PFSK-1 (cell line): Measurements from ENCODE around the gene EPHB4.

Experiments used
- FOXP2 ChIP-seq: optimal IDR thresholded peaks from 2 replicates; pipeline ENCODE3; 2011; ENCODE audit warnings: borderline replicate concordance, control low read depth, inconsistent platforms; ENCODE audit not compliant: insufficient read depth; ENCODE audit errors: extremely low read length, extremely low read depth
- POLR2AphosphoS5 ChIP-seq: IDR thresholded peaks from 2 replicates; pipeline ENCODE4 v1.6.1; 2012; ENCODE audit warnings: low read depth, mild to moderate bottlenecking, control low read depth, low read length, moderate library complexity
- SIN3A ChIP-seq: IDR thresholded peaks from 2 replicates; pipeline ENCODE4 v1.6.1; 2012; ENCODE audit warnings: mild to moderate bottlenecking, low read length, moderate library complexity, borderline replicate concordance; ENCODE audit not compliant: insufficient read depth
- TAF1 ChIP-seq: IDR thresholded peaks from 2 replicates; pipeline ENCODE4 v1.6.1; 2012; ENCODE audit warnings: low read length, control low read depth, borderline replicate concordance; ENCODE audit not compliant: insufficient read depth
- TF ChIP-seq, protein P1 (sequence below), 2 experiments: IDR thresholded peaks; 2 replicates each; pipeline versions ENCODE4 v1.6.1 to v1.8.0; 2011 to 2012; ENCODE audit warnings: low read depth in 2 of 2, low read length in 2 of 2, control low read depth in 1 of 2, inconsistent platforms in 1 of 2, mild to moderate bottlenecking in 1 of 2, moderate library complexity in 1 of 2; ENCODE audit not compliant: insufficient read depth in 1 of 2

EPHB4 gene

GRCh38 chr7:100860702-100861615 lies 33.6 kb upstream of the EPHB4 start:
- no peak for TF ChIP-seq TAF1
- TF ChIP-seq FOXP2: no peak
- TF ChIP-seq, protein P1, sequence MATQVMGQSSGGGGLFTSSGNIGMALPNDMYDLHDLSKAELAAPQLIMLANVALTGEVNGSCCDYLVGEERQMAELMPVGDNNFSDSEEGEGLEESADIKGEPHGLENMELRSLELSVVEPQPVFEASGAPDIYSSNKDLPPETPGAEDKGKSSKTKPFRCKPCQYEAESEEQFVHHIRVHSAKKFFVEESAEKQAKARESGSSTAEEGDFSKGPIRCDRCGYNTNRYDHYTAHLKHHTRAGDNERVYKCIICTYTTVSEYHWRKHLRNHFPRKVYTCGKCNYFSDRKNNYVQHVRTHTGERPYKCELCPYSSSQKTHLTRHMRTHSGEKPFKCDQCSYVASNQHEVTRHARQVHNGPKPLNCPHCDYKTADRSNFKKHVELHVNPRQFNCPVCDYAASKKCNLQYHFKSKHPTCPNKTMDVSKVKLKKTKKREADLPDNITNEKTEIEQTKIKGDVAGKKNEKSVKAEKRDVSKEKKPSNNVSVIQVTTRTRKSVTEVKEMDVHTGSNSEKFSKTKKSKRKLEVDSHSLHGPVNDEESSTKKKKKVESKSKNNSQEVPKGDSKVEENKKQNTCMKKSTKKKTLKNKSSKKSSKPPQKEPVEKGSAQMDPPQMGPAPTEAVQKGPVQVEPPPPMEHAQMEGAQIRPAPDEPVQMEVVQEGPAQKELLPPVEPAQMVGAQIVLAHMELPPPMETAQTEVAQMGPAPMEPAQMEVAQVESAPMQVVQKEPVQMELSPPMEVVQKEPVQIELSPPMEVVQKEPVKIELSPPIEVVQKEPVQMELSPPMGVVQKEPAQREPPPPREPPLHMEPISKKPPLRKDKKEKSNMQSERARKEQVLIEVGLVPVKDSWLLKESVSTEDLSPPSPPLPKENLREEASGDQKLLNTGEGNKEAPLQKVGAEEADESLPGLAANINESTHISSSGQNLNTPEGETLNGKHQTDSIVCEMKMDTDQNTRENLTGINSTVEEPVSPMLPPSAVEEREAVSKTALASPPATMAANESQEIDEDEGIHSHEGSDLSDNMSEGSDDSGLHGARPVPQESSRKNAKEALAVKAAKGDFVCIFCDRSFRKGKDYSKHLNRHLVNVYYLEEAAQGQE (IDR thresholded peaks at IDR 0.05; ENCODE audit: insufficient read depth in 1 of 2, low read depth in 2 of 2, low read length in 2 of 2): no peak
- TF ChIP-seq SIN3A: no peak
- TF ChIP-seq POLR2AphosphoS5: no peak

- TF ChIP-seq SIN3A (no peak), POLR2AphosphoS5 (no peak), FOXP2 (no peak), TAF1 (no peak)
- TF ChIP-seq, protein P1 (IDR thresholded peaks at IDR 0.05; ENCODE audit: insufficient read depth in 1 of 2, low read depth in 2 of 2, low read length in 2 of 2): no peak
Measured at GRCh38 chr7:100859856-100860255, 32.5 kb upstream of the EPHB4 start.

DNA sequence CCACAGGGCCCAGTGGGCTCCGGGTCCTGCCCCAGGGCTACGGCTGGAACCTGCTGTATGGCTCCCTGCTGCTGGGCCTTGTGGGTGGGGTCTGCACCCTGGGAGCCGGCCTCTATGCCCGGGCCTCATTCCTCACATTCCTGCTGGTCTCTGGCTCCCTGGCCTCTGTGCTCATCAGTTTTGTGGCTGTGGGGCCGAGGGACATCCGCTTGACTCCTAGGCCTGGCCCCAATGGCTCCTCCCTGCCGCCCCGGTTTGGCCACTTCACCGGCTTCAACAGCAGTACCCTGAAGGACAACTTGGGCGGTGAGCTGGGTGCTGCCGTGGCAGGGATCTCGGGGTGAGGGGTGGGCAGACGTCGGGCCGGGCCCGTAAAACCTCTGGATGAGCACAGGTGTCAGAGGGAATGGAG lies 29.6 kb upstream of the EPHB4 start:
- TF ChIP-seq, protein P1 (IDR thresholded peaks at IDR 0.05; ENCODE audit: insufficient read depth in 1 of 2, low read depth in 2 of 2, low read length in 2 of 2): no peak

DNA sequence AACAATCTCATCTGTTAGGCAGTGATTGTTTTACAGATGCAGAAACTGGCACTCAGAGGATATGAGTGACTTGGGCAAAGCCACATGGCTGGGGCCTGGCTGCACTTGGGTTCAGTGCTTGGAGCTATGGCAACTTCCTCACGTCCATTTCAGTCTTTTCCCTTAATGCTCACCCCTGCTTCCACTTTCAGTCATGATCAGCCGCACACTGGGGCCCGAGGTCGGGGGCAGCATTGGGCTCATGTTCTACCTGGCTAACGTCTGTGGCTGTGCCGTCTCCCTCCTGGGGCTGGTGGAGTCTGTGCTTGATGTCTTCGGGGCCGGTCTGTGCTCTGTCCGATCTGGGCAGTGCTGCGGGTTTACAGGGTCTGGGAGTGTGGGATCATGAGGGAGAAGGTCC lies 28.2 kb upstream of the EPHB4 start:
- TF ChIP-seq FOXP2 (no peak), SIN3A (no peak), POLR2AphosphoS5 (no peak)
- TF ChIP-seq, protein P1 (IDR thresholded peaks at IDR 0.05; ENCODE audit: insufficient read depth in 1 of 2, low read depth in 2 of 2, low read length in 2 of 2): no peak
